ENCODE results near the gene SLC22A17.
"Not testable (repeated sequence)": the region's sequence is repeated elsewhere in the genome, so short reads cannot be mapped to it uniquely, and the experiment has no call there.

Gene SLC22A17

GRCh38 chr14:23352506-23353432, at the start of gene SLC22A17:
TSS of gene SLC22A17 (minus strand) at chr14:23352887.
- no peak for DNase-seq (ENCODE audit: low spot score)

- DNase-seq (ENCODE audit: low spot score): no peak
These were observed 48.6 kb upstream of the SLC22A17 start for GRCh38 chr14:23401291-23401690.

GRCh38 chr14:23400496-23401149, 47.9 kb upstream of the SLC22A17 start:
- DNase-seq (ENCODE audit: low spot score): not testable (repeated sequence)

- DNase-seq (ENCODE audit: low spot score): no peak
These were observed 46.9 kb upstream of the SLC22A17 start for GRCh38 chr14:23399591-23399990.

- DNase-seq (ENCODE audit: low spot score): no peak
These were observed 46.4 kb upstream of the SLC22A17 start for GRCh38 chr14:23399136-23399535.

GRCh38 chr14:23398348-23398747, 45.7 kb upstream of the SLC22A17 start:
- DNase-seq (ENCODE audit: low spot score): no peak

- DNase-seq (ENCODE audit: low spot score): no peak
These were observed 44.2 kb upstream of the SLC22A17 start for GRCh38 chr14:23396781-23397407.

- no peak for DNase-seq (ENCODE audit: low spot score)
These were observed 43.4 kb upstream of the SLC22A17 start for GRCh38 chr14:23396126-23396525.

- no peak for DNase-seq (ENCODE audit: low spot score)
These were observed 39.9 kb upstream of the SLC22A17 start for GRCh38 chr14:23392613-23393012.

- not testable (repeated sequence) for DNase-seq (ENCODE audit: low spot score)
These were observed 37.2 kb upstream of the SLC22A17 start for GRCh38 chr14:23389871-23390270.

- DNase-seq (ENCODE audit: low spot score): no peak
These were observed 36.7 kb upstream of the SLC22A17 start for GRCh38 chr14:23389396-23389795.

GRCh38 chr14:23388996-23389395, 36.3 kb upstream of the SLC22A17 start:
- DNase-seq (ENCODE audit: low spot score): no peak

- DNase-seq (ENCODE audit: low spot score): no peak
These were observed 35.5 kb upstream of the SLC22A17 start for GRCh38 chr14:23387916-23388882.

- no peak for DNase-seq (ENCODE audit: low spot score)
These were observed 34.3 kb upstream of the SLC22A17 start for GRCh38 chr14:23386999-23387398.

- DNase-seq (ENCODE audit: low spot score): not testable (repeated sequence)
These were observed 33.6 kb upstream of the SLC22A17 start for GRCh38 chr14:23386266-23386657.

- no peak for DNase-seq (ENCODE audit: low spot score)
These were observed 33.1 kb upstream of the SLC22A17 start for GRCh38 chr14:23385642-23386265.

GRCh38 chr14:23385244-23385641, 32.6 kb upstream of the SLC22A17 start:
- DNase-seq (ENCODE audit: low spot score): no peak

- DNase-seq (ENCODE audit: low spot score): no peak
These were observed 31.8 kb upstream of the SLC22A17 start for GRCh38 chr14:23384364-23385080.

- DNase-seq (ENCODE audit: low spot score): no peak
These were observed 30.2 kb upstream of the SLC22A17 start for GRCh38 chr14:23382731-23383440.

- DNase-seq (ENCODE audit: low spot score): no peak
These were observed 29.6 kb upstream of the SLC22A17 start for GRCh38 chr14:23382276-23382675.
